Testis (tissue), 2 donors: ENCODE results near the gene KCNF1.

ENCODE experiments used
- CTCF ChIP-seq, 3 experiments: fragments of 450-650 bp in 2 of 3; fragments of 200-600 bp in 1 of 3; sonication (generic) in 1 of 3; IDR thresholded peaks; one replicate each; pipeline ENCODE4 v1.5.1; 2016 to 2019; ENCODE audit warnings: antibody characterized with exemption in 3 of 3, mild to moderate bottlenecking in 2 of 3, moderate library complexity in 1 of 3
- POLR2A ChIP-seq: fragments of 450-650 bp; IDR thresholded peaks from one replicate; pipeline ENCODE4 v1.6.1; 2017; ENCODE audit warnings: antibody characterized with exemption, mild to moderate bottlenecking, moderate library complexity

- no peak for TF ChIP-seq CTCF (IDR thresholded peaks at IDR 0.05)
- no peak for TF ChIP-seq POLR2A
These were observed 7.7 kb downstream of the KCNF1 start for GRCh38 chr2:10919410-10919770.
